SK-N-MC (cell line): ENCODE results near the gene NMRK1.

Experiments used
- DNase-seq: peaks from one replicate; pipeline ENCODE4 v3.0.0-alpha.2; 2011; ENCODE audit warnings: low read depth, low spot score
- H3K27ac ChIP-seq: fragments of 200-600 bp; sonication (generic); 2 replicates; pipeline ENCODE4 v1.5.1; 2016; ENCODE audit warnings: mixed run types
- H3K36me3 ChIP-seq: fragments of 200-600 bp; sonication (generic); 2 replicates; pipeline ENCODE4 v1.6.1; 2017; ENCODE audit warnings: antibody characterized with exemption, low read length, mixed read lengths; ENCODE audit not compliant: insufficient read depth
- H3K4me3 ChIP-seq: fragments of 200-600 bp; sonication (generic); 2 replicates; pipeline ENCODE4 v1.5.1; 2016
- H3K9ac ChIP-seq: fragments of 200-600 bp; sonication (generic); 2 replicates; pipeline ENCODE4 v1.8.0; 2017; ENCODE audit warnings: mixed run types, mixed read lengths; ENCODE audit not compliant: insufficient read length
- H3K9me3 ChIP-seq: fragments of 200-600 bp; sonication (generic); 2 replicates; pipeline ENCODE4 v1.6.1; 2017; ENCODE audit warnings: low read depth, mild to moderate bottlenecking, antibody characterized with exemption, low read length, moderate library complexity, mixed read lengths
- EZH2 ChIP-seq: fragments of 200-600 bp; sonication (generic); IDR thresholded peaks from one replicate; pipeline ENCODE4 v1.6.1; 2017; ENCODE audit warnings: antibody characterized with exemption
- FOXP2 ChIP-seq: optimal IDR thresholded peaks from 2 replicates; pipeline ENCODE3; 2011; ENCODE audit warnings: mild to moderate bottlenecking, moderate library complexity; ENCODE audit not compliant: insufficient read depth; ENCODE audit errors: extremely low read length, control extremely low read depth
- POLR2AphosphoS5 ChIP-seq: IDR thresholded peaks from 2 replicates; pipeline ENCODE4 v1.6.1; 2012; ENCODE audit warnings: mild to moderate bottlenecking, low read depth, low read length, borderline replicate concordance

NMRK1 gene

GRCh38 chr9:75089373-75089766, 1.4 kb upstream of the NMRK1 start:
- Histone ChIP-seq H3K9me3 (no peaks in the 10 kb centered on the region), H3K4me3 (peak overlapping the region; percentile 99), H3K9ac (peak overlapping the region; percentile 78), H3K36me3 (no peaks in the 10 kb centered on the region), H3K27ac (no peak overlapping the region)
- TF ChIP-seq POLR2AphosphoS5 (no peak), EZH2 (no peak), FOXP2 (no peak)
- DNase-seq, result no peak

GRCh38 chr9:75088646-75089372, 854 bp upstream of the NMRK1 start:
- Histone ChIP-seq H3K4me3 (peak overlapping the region; percentile 99), H3K36me3 (no peaks in the 10 kb centered on the region), H3K27ac (no peak overlapping the region), H3K9me3 (no peaks in the 10 kb centered on the region), H3K9ac (peak overlapping the region; percentile 78)
- no peak for DNase-seq
- no peak for TF ChIP-seq POLR2AphosphoS5
- no peak for TF ChIP-seq EZH2
- TF ChIP-seq FOXP2, result no peak

- Histone ChIP-seq H3K9me3 (no peaks in the 10 kb centered on the region), H3K4me3 (peak overlapping the region; percentile 99), H3K36me3 (no peaks in the 10 kb centered on the region), H3K27ac (no peak overlapping the region), H3K9ac (peak overlapping the region; percentile 53)
- DNase-seq, result peak; percentile 28
- no peak for TF ChIP-seq POLR2AphosphoS5
- TF ChIP-seq EZH2, result no peak
- TF ChIP-seq FOXP2, result peak; percentile 22
These were observed 599 bp downstream of the NMRK1 start for GRCh38 chr9:75087289-75087823.

GRCh38 chr9:75086541-75087288, 1.2 kb downstream of the NMRK1 start:
- Histone ChIP-seq H3K9ac (no peak overlapping the region), H3K36me3 (no peaks in the 10 kb centered on the region), H3K27ac (no peak overlapping the region), H3K9me3 (no peaks in the 10 kb centered on the region), H3K4me3 (peak overlapping the region; percentile 99)
- DNase-seq, result no peak
- no peak for TF ChIP-seq EZH2
- TF ChIP-seq FOXP2, result no peak
- TF ChIP-seq POLR2AphosphoS5, result no peak

GRCh38 chr9:75085640-75086039, 2.3 kb downstream of the NMRK1 start:
- Histone ChIP-seq H3K9ac (no peak overlapping the region), H3K27ac (no peak overlapping the region), H3K4me3 (no peak overlapping the region), H3K36me3 (no peaks in the 10 kb centered on the region), H3K9me3 (no peaks in the 10 kb centered on the region)
- DNase-seq, result no peak
- TF ChIP-seq FOXP2 (no peak), EZH2 (no peak), POLR2AphosphoS5 (no peak)

GRCh38 chr9:75084081-75084672, 3.8 kb downstream of the NMRK1 start:
- DNase-seq, result no peak
- Histone ChIP-seq H3K9ac (no peak overlapping the region), H3K36me3 (no peaks in the 10 kb centered on the region), H3K9me3 (no peaks in the 10 kb centered on the region), H3K4me3 (no peak overlapping the region), H3K27ac (no peak overlapping the region)
- TF ChIP-seq FOXP2, result no peak
- no peak for TF ChIP-seq EZH2
- no peak for TF ChIP-seq POLR2AphosphoS5

GRCh38 chr9:75083188-75083970, 4.6 kb downstream of the NMRK1 start:
- Histone ChIP-seq H3K27ac (no peak overlapping the region), H3K9me3 (no peaks in the 10 kb centered on the region), H3K9ac (no peak overlapping the region), H3K36me3 (no peaks in the 10 kb centered on the region), H3K4me3 (no peak overlapping the region)
- TF ChIP-seq POLR2AphosphoS5 (no peak), FOXP2 (no peak), EZH2 (no peak)
- DNase-seq, result no peak

- Histone ChIP-seq H3K4me3 (no peak overlapping the region), H3K9me3 (no peaks in the 10 kb centered on the region), H3K27ac (no peak overlapping the region), H3K9ac (no peak overlapping the region), H3K36me3 (no peaks in the 10 kb centered on the region)
- DNase-seq, result no peak
- TF ChIP-seq EZH2 (no peak), POLR2AphosphoS5 (no peak), FOXP2 (no peak)
These were observed 6.3 kb downstream of the NMRK1 start for GRCh38 chr9:75081632-75082031.
